Measurements from ENCODE around the gene LGI4. TPM values are rescaled to one million over a fixed set of nuclear protein-coding genes. Genes with fewer than 3 reads are reported as not detected.
A peak's percentile ranks its signal among the peaks of the same experiment; 100 is the strongest.
"Not testable (repeated sequence)": the region's sequence is repeated elsewhere in the genome, so short reads cannot be mapped to it uniquely, and the experiment has no call there.

Gene LGI4
- total RNA-seq, 1 experiment from 2014 or later = not detected

GRCh38 chr19:35160629-35161433 is 26.0 kb upstream of the LGI4 start:
- no peak for DNase-seq (ENCODE audit: low read depth)

- no peak for DNase-seq (ENCODE audit: low read depth)
These were observed 24.7 kb upstream of the LGI4 start for GRCh38 chr19:35159606-35160005.

GRCh38 chr19:35157431-35157830 is 22.6 kb upstream of the LGI4 start:
- DNase-seq (ENCODE audit: low read depth) = no peak

GRCh38 chr19:35156673-35157014 is 21.8 kb upstream of the LGI4 start:
- DNase-seq (ENCODE audit: low read depth) = no peak

GRCh38 chr19:35155981-35156672 is 21.3 kb upstream of the LGI4 start:
- DNase-seq (ENCODE audit: low read depth) = no peak

- DNase-seq (ENCODE audit: low read depth) = no peak
These were observed 20.6 kb upstream of the LGI4 start for GRCh38 chr19:35155441-35155840.

- peak; percentile 86 for DNase-seq (ENCODE audit: low read depth)
These were observed 19.9 kb upstream of the LGI4 start, which contains the start of gene FXYD5 for GRCh38 chr19:35154525-35155406. FXYD5 (plus strand) TSS chr19:35154735; CDS start chr19:35155551, 816 bp downstream.

GRCh38 chr19:35153701-35154524 is 19.1 kb upstream of the LGI4 start:
- DNase-seq (ENCODE audit: low read depth) = peak; percentile 63

GRCh38 chr19:35153129-35153522 is 18.3 kb upstream of the LGI4 start:
- DNase-seq (ENCODE audit: low read depth) = not testable (repeated sequence)

GRCh38 chr19:35151273-35152065 is 16.6 kb upstream of the LGI4 start:
- no peak for DNase-seq (ENCODE audit: low read depth)

- no peak for DNase-seq (ENCODE audit: low read depth)
These were observed 15.6 kb upstream of the LGI4 start for GRCh38 chr19:35150445-35150844.

- DNase-seq (ENCODE audit: low read depth) = no peak
These were observed 14.6 kb upstream of the LGI4 start for GRCh38 chr19:35149463-35149862.

GRCh38 chr19:35146746-35147459 is 12.0 kb upstream of the LGI4 start:
- no peak for DNase-seq (ENCODE audit: low read depth)

GRCh38 chr19:35144600-35145436 is 10.0 kb upstream of the LGI4 start:
- peak; percentile 68 for DNase-seq (ENCODE audit: low read depth)

GRCh38 chr19:35144259-35144599 is 9.4 kb upstream of the LGI4 start:
- no peak for DNase-seq (ENCODE audit: low read depth)

GRCh38 chr19:35143818-35144217 is 9.0 kb upstream of the LGI4 start:
- no peak for DNase-seq (ENCODE audit: low read depth)

- no peak for DNase-seq (ENCODE audit: low read depth)
These were observed 8.4 kb upstream of the LGI4 start, which contains the start of gene FXYD7 for GRCh38 chr19:35143231-35143715. FXYD7 (plus strand) TSS chr19:35143255; CDS start chr19:35143334, 79 bp downstream.

GRCh38 chr19:35142606-35143230 is 7.9 kb upstream of the LGI4 start:
- peak; percentile 66 for DNase-seq (ENCODE audit: low read depth)
